GM12873 (cell line): ENCODE results near the gene C13orf46.

Experiments
- TF ChIP-seq, protein P1 (sequence below): IDR thresholded peaks from 2 replicates; pipeline ENCODE4 v1.5.1; 2012; ENCODE audit warnings: low read depth, mild to moderate bottlenecking, moderate library complexity, low read length, control low read depth; ENCODE audit not compliant: insufficient read depth; ENCODE audit errors: missing control alignments

C13orf46 gene

DNA sequence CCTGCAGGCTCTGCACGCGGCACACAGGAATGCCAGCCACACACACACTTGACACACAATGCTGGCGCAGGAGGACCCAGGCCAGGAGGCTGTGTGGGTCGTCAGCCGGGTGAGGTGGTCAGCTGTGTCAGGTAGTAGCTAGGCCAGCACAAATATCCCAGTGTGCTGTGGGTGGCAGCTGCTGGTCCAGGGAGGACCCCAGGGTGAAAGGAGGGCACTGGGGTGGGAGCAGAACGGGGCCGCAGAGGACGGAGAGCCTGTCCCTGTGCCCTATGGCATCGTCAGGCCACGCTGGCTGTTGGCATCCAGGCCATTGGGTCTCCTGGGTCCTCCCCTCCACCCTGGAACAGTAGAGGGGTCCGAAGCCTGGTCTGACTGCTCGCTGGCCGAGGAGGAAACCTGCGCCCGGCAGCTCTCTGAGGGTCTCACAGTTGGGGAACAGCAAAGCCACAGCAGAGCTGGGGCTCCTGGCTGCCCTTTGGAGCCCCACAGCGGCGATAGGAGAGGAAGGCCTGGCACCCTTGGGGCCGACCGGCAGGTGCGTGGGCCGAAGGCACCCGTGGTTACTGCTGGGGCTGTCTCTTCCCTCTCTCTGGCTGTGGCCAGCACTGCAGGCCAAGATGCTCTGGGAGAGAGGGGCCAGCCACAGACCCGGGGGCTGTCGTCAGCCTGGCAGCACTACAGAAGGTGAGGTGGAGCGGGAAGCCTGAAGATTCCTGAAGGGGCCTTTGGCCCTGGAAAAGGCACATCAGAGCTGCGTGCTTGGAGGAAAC lies 27.3 kb downstream of the C13orf46 start:
- TF ChIP-seq, protein P1, sequence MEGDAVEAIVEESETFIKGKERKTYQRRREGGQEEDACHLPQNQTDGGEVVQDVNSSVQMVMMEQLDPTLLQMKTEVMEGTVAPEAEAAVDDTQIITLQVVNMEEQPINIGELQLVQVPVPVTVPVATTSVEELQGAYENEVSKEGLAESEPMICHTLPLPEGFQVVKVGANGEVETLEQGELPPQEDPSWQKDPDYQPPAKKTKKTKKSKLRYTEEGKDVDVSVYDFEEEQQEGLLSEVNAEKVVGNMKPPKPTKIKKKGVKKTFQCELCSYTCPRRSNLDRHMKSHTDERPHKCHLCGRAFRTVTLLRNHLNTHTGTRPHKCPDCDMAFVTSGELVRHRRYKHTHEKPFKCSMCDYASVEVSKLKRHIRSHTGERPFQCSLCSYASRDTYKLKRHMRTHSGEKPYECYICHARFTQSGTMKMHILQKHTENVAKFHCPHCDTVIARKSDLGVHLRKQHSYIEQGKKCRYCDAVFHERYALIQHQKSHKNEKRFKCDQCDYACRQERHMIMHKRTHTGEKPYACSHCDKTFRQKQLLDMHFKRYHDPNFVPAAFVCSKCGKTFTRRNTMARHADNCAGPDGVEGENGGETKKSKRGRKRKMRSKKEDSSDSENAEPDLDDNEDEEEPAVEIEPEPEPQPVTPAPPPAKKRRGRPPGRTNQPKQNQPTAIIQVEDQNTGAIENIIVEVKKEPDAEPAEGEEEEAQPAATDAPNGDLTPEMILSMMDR, result no peak

- TF ChIP-seq, protein P1, result no peak
These were observed 27.9 kb downstream of the C13orf46 start for GRCh38 chr13:113945857-113946408.

GRCh38 chr13:113943821-113944565 lies 29.9 kb downstream of the C13orf46 start:
- TF ChIP-seq, protein P1, result no peak

DNA sequence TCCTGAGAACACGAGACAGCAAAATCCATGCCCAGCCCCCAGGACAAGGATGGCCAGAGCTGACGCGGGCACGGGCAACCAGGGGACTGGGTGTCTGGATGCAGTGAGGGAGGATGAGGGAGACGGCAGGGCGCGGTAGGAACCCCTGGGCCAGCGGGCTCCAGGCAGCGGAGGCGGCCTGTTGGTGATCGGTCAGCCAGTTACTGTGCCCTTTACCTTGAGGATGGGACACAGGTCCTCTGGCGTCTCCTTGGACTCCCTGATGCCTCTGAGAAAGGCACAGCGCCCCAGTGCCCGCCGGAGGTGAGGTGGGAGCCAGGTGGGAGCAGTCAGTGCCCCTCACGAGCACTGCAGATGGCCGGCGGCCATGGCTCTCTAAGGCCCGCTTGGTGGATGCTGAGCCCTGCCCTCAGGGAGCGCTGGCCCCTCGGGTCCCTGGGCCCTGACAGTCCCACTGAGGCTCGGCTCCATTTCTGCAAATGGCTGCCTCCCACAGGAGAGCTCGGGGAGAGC lies 31.2 kb downstream of the C13orf46 start:
- TF ChIP-seq, protein P1, result no peak

DNA sequence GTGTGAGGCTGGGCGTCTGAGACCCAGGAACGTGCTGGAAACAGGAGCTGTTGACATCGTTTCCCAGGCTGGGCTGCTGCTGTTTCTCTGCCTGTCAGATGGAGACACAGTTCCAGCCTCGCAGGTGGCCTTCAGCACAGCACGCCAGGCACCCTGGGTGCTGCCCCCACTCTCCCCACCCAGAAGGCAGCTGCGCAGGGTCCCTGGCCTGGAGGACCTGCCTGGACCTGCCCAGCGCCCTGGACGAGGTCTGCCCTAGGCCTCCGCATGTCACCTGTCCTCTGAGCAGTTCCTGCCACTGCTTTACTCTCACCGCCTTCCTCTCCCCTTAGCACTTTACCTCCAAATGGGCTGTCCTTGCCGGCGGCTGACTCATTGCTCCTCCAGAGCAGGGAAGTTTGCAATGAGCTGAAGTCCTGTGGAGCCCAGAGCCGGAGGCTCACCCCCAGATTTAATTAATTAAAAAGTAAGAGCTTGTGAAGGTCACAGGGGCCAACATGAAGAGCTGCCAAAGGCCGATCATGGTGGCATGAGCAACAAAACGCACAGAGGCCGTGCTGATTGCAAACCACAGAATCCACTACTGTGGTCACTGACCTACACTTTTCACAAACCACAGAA lies 32.2 kb downstream of the C13orf46 start:
- TF ChIP-seq, protein P1, result no peak

DNA sequence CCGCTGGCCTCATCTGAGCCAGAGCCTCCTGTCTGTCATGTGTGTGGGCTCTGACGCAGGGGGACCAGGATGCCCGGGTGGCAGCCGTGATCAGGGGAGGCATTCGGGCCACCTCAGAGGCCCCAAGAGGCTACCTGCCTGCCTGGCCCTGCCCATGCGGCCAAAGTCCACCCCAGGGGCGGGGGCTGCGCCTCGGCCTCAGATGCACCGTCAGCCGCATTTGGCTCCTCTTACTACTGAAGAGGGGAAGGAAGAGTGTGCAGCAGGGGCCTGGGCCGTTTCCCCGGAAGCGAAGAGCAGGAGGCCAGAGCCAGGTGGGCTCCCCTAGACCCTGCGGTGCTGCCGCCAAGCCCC lies 34.0 kb downstream of the C13orf46 start:
- TF ChIP-seq, protein P1, result no peak
